Neuronal stem cell (in vitro differentiated cells): ENCODE data around the gene PGLYRP3.

Source experiments
- DNase-seq: peaks from one replicate; pipeline ENCODE4 v3.0.0-alpha.2; 2013; ENCODE audit warnings: low spot score
- H2AFZ ChIP-seq: one replicate; pipeline ENCODE4 v1.6.1; 2013; ENCODE audit warnings: mild to moderate bottlenecking, low read length, inconsistent platforms
- H2AK5ac ChIP-seq: 2 replicates; pipeline ENCODE4 v1.6.1; 2013; ENCODE audit warnings: low read depth, mild to moderate bottlenecking, inconsistent platforms, low read length, moderate library complexity, mixed read lengths
- H2BK120ac ChIP-seq: 2 replicates; pipeline ENCODE4 v1.6.1; 2013; ENCODE audit warnings: low read depth, mild to moderate bottlenecking, inconsistent platforms, low read length, moderate library complexity, mixed read lengths
- H2BK12ac ChIP-seq: one replicate; pipeline ENCODE4 v1.6.1; 2013; ENCODE audit warnings: low read length, inconsistent platforms
- H2BK15ac ChIP-seq: 2 replicates; pipeline ENCODE4 v1.6.1; 2013; ENCODE audit warnings: mild to moderate bottlenecking, low read length, inconsistent platforms, mixed read lengths
- H2BK5ac ChIP-seq: one replicate; pipeline ENCODE4 v1.6.1; 2013; ENCODE audit warnings: inconsistent platforms, mild to moderate bottlenecking, low read length, moderate library complexity
- H3K14ac ChIP-seq: one replicate; pipeline ENCODE4 v1.6.1; 2013; ENCODE audit warnings: low read length, inconsistent platforms
- H3K18ac ChIP-seq: 2 replicates; pipeline ENCODE4 v1.6.1; 2013; ENCODE audit warnings: low read length, inconsistent platforms
- H3K23ac ChIP-seq: 2 replicates; pipeline ENCODE4 v1.6.1; 2013; ENCODE audit warnings: low read depth, mild to moderate bottlenecking, mixed read lengths, low read length, inconsistent platforms; ENCODE audit not compliant: poor library complexity
- H3K27ac ChIP-seq: replicated peaks from 3 replicates; pipeline ENCODE4 v1.5.1; 2013; ENCODE audit warnings: low read length, inconsistent platforms
- H3K27me3 ChIP-seq, 3 experiments: 2 replicates each; pipeline ENCODE4 v1.6.1; 2013; ENCODE audit warnings: low read length in 3 of 3, mild to moderate bottlenecking in 2 of 3, inconsistent platforms in 1 of 3, low read depth in 1 of 3, mixed read lengths in 1 of 3, moderate library complexity in 1 of 3; ENCODE audit not compliant: control insufficient read depth in 3 of 3, insufficient read depth in 3 of 3
- H3K36me3 ChIP-seq, 2 donors: replicated peaks in 1 of 2; 2 replicates each; pipeline ENCODE4 v1.6.1; 2013; ENCODE audit warnings: low read length in 2 of 2; ENCODE audit not compliant: control insufficient read depth in 2 of 2, insufficient read depth in 2 of 2
- H3K4ac ChIP-seq: 2 replicates; pipeline ENCODE4 v1.6.1; 2013; ENCODE audit warnings: inconsistent platforms, mild to moderate bottlenecking, low read length, moderate library complexity
- H3K4me1 ChIP-seq, 2 donors: 1 replicate in 1 of 2; 2 replicates in 1 of 2; pipeline ENCODE4 v1.6.1; 2013; ENCODE audit warnings: low read length in 2 of 2, low read depth in 1 of 2; ENCODE audit not compliant: control insufficient read depth in 2 of 2, insufficient read depth in 1 of 2
- H3K4me2 ChIP-seq: one replicate; pipeline ENCODE4 v1.6.1; 2013; ENCODE audit warnings: mild to moderate bottlenecking, low read length, inconsistent platforms; ENCODE audit not compliant: insufficient read depth, poor library complexity, severe bottlenecking
- H3K4me3 ChIP-seq, 2 donors: 2 replicates each; pipeline ENCODE4 v1.5.1; 2013; ENCODE audit warnings: low read length in 2 of 2, mild to moderate bottlenecking in 2 of 2, inconsistent platforms in 1 of 2, moderate library complexity in 1 of 2
- H3K79me1 ChIP-seq: one replicate; pipeline ENCODE4 v1.6.1; 2013; ENCODE audit warnings: low read depth, mild to moderate bottlenecking, inconsistent platforms, low read length, moderate library complexity
- H3K9ac ChIP-seq: one replicate; pipeline ENCODE4 v1.6.1; 2013; ENCODE audit warnings: mild to moderate bottlenecking, low read depth, low read length, inconsistent platforms; ENCODE audit not compliant: poor library complexity
- H3K9me3 ChIP-seq, 2 donors: replicated peaks in 1 of 2; 2 replicates each; pipeline versions ENCODE3 to v1.6.1; 2013; ENCODE audit warnings: low read length in 2 of 2, mild to moderate bottlenecking in 2 of 2, inconsistent platforms in 1 of 2, low read depth in 1 of 2, mixed read lengths in 1 of 2, moderate library complexity in 1 of 2; ENCODE audit not compliant: control insufficient read depth in 2 of 2, insufficient read depth in 1 of 2
- H4K8ac ChIP-seq: one replicate; pipeline ENCODE4 v1.6.1; 2013; ENCODE audit warnings: low read depth, mild to moderate bottlenecking, inconsistent platforms, low read length, moderate library complexity
- H4K91ac ChIP-seq: one replicate; pipeline ENCODE4 v1.6.1; 2013; ENCODE audit warnings: low read length, low read depth, mild to moderate bottlenecking, inconsistent platforms; ENCODE audit not compliant: poor library complexity
- WGBS, 2 donors: extraction: QIAGEN DNeasy Blood & Tissue Kit; methylation state at CpG; one replicate each; pipeline ENCODE4 v1.1.7; 2013; ENCODE audit warnings: missing lambda C conversion rate in 2 of 2, mixed read lengths in 1 of 2; ENCODE audit not compliant: insufficient read length in 2 of 2, insufficient replicate concordance in 1 of 2; ENCODE audit errors: extremely low coverage in 2 of 2; 5-methylcytosine and 5-hydroxymethylcytosine counted together

Gene PGLYRP3

GRCh38 chr1:153336650-153337049 lies 23.9 kb upstream of the PGLYRP3 start:
- H3K23ac ChIP-seq: no peak overlapping the region
- no peak overlapping the region for H2BK12ac ChIP-seq
- H2BK5ac ChIP-seq: no peak overlapping the region
- H3K18ac ChIP-seq: no peak overlapping the region
- H3K4ac ChIP-seq: no peak overlapping the region
- H3K4me3 ChIP-seq: no peak overlapping the region
- no peaks in the 10 kb centered on the region for H3K36me3 ChIP-seq
- no peaks in the 10 kb centered on the region for H3K79me1 ChIP-seq
- H4K91ac ChIP-seq: no peak overlapping the region
- H3K4me2 ChIP-seq: no peak overlapping the region
- H3K14ac ChIP-seq: no peak overlapping the region
- no peak for DNase-seq
- H3K27ac ChIP-seq: no peak overlapping the region
- H2AFZ ChIP-seq: no peak overlapping the region
- no peaks in the 10 kb centered on the region for H3K4me1 ChIP-seq
- H3K9me3 ChIP-seq: no peaks in the 10 kb centered on the region
- H3K9ac ChIP-seq: no peak overlapping the region
- no peak overlapping the region for H2BK15ac ChIP-seq
- H3K27me3 ChIP-seq: peaks cover 0 to 8% (median 0%) of the 10 kb centered on the region in 3 experiments
- H4K8ac ChIP-seq: no peak overlapping the region
- H2AK5ac ChIP-seq: no peak overlapping the region
- H2BK120ac ChIP-seq: no peak overlapping the region

- Histone ChIP-seq H3K4ac (no peak overlapping the region), H3K27me3 (no peaks in the 10 kb centered on the region), H2BK120ac (no peak overlapping the region), H3K4me3 (no peak overlapping the region), H3K27ac (no peak overlapping the region), H3K9ac (no peak overlapping the region), H4K8ac (no peak overlapping the region), H3K14ac (no peak overlapping the region), H3K4me2 (no peak overlapping the region), H3K79me1 (no peaks in the 10 kb centered on the region), H3K23ac (no peak overlapping the region), H2BK5ac (no peak overlapping the region), H4K91ac (no peak overlapping the region), H2BK12ac (no peak overlapping the region), H3K9me3 (peaks cover 0 to 5% of the 10 kb centered on the region in 2 donors), H2AFZ (no peak overlapping the region), H2AK5ac (no peak overlapping the region), H3K18ac (no peak overlapping the region), H3K4me1 (no peaks in the 10 kb centered on the region), H2BK15ac (no peak overlapping the region), H3K36me3 (no peaks in the 10 kb centered on the region)
- WGBS, 2 donors: no CpG with 5 or more reads among the region's 1 CpG
- no peak for DNase-seq
Measured at GRCh38 chr1:153333902-153334301, 21.1 kb upstream of the PGLYRP3 start.

GRCh38 chr1:153324912-153325311 lies 12.2 kb upstream of the PGLYRP3 start:
- no peak overlapping the region for H2BK120ac ChIP-seq
- H2BK12ac ChIP-seq: no peak overlapping the region
- H2BK15ac ChIP-seq: no peak overlapping the region
- no peak overlapping the region for H3K27ac ChIP-seq
- no peaks in the 10 kb centered on the region for H3K9me3 ChIP-seq
- no peaks in the 10 kb centered on the region for H3K36me3 ChIP-seq
- H3K18ac ChIP-seq: no peak overlapping the region
- no peak overlapping the region for H3K4me2 ChIP-seq
- H3K4ac ChIP-seq: no peak overlapping the region
- no peaks in the 10 kb centered on the region for H3K79me1 ChIP-seq
- H3K23ac ChIP-seq: no peak overlapping the region
- H4K91ac ChIP-seq: no peak overlapping the region
- H2AFZ ChIP-seq: no peak overlapping the region
- H2BK5ac ChIP-seq: no peak overlapping the region
- no peaks in the 10 kb centered on the region for H3K27me3 ChIP-seq
- H3K4me1 ChIP-seq: no peaks in the 10 kb centered on the region
- DNase-seq: no peak
- no peak overlapping the region for H3K4me3 ChIP-seq
- no peak overlapping the region for H3K14ac ChIP-seq
- H2AK5ac ChIP-seq: no peak overlapping the region
- no peak overlapping the region for H4K8ac ChIP-seq
- H3K9ac ChIP-seq: no peak overlapping the region

GRCh38 chr1:153322568-153322967 lies 9.8 kb upstream of the PGLYRP3 start:
- Histone ChIP-seq H2AK5ac (no peak overlapping the region), H3K9ac (no peak overlapping the region), H3K36me3 (no peaks in the 10 kb centered on the region), H2BK12ac (no peak overlapping the region), H2AFZ (no peak overlapping the region), H3K79me1 (no peaks in the 10 kb centered on the region), H3K18ac (no peak overlapping the region), H3K4me3 (no peak overlapping the region), H2BK15ac (no peak overlapping the region), H3K27ac (no peak overlapping the region), H3K4me1 (no peaks in the 10 kb centered on the region), H3K4ac (no peak overlapping the region), H3K4me2 (no peak overlapping the region), H3K27me3 (no peaks in the 10 kb centered on the region), H3K9me3 (no peaks in the 10 kb centered on the region), H2BK5ac (no peak overlapping the region), H4K8ac (no peak overlapping the region), H4K91ac (no peak overlapping the region), H2BK120ac (no peak overlapping the region), H3K23ac (no peak overlapping the region), H3K14ac (no peak overlapping the region)
- WGBS, 2 donors: no CpG with 5 or more reads among the region's 1 CpG
- DNase-seq: no peak
